ENCODE measurements around the gene C11orf54. TPM values are rescaled to one million over a fixed set of nuclear protein-coding genes. Genes with fewer than 3 reads are reported as not detected.

C11orf54 gene
- total RNA-seq, 4 donors from 2014 or later, result 27.7 to 46.7 (median 37.9) TPM

GRCh38 chr11:93732237-93732892 is 9.1 kb upstream of the C11orf54 start:
- intact Hi-C loops (cut with DNase I), result no loop called here
- H3K4me1 ChIP-seq, result peaks cover 1 to 24% (median 13%) of the 10 kb centered on the region in 4 donors
- no peak overlapping the region for H3K4me3 ChIP-seq
- peaks cover 72 to 100% (median 86%) of the 10 kb centered on the region in 4 donors for H3K36me3 ChIP-seq
- DNase-seq (ENCODE audit: extremely low spot score), result no peak
- no peaks in the 10 kb centered on the region for H3K9me3 ChIP-seq
- TF ChIP-seq CTCF (IDR thresholded peaks at IDR 0.05), result no peak
- no peak for TF ChIP-seq POLR2A (IDR thresholded peaks at IDR 0.05; ENCODE audit: low read depth)
- no peak for TF ChIP-seq EP300 (IDR thresholded peaks at IDR 0.05)
- no peak for TF ChIP-seq POLR2AphosphoS5 (IDR thresholded peaks at IDR 0.05)
- H3K27ac ChIP-seq (replicated peaks in 1 of 4), result no peak overlapping the region
- no peaks in the 10 kb centered on the region for H3K27me3 ChIP-seq
- WGBS, result 88% methylated on average over 4 of the region's 4 CpGs

GRCh38 chr11:93733474-93733873 is 8.0 kb upstream of the C11orf54 start:
- no peaks in the 10 kb centered on the region for H3K9me3 ChIP-seq

GRCh38 chr11:93734427-93735222 is 6.8 kb upstream of the C11orf54 start:
- intact Hi-C loops (cut with DNase I), result no loop called here
- WGBS, result 80% methylated on average over 1 of the region's 1 CpG
- H3K4me3 ChIP-seq, result no peak overlapping the region
- no peak for DNase-seq (ENCODE audit: extremely low spot score)
- TF ChIP-seq POLR2AphosphoS5 (IDR thresholded peaks at IDR 0.05), result no peak
- no peak for TF ChIP-seq POLR2A (IDR thresholded peaks at IDR 0.05; ENCODE audit: low read depth)
- TF ChIP-seq EP300 (IDR thresholded peaks at IDR 0.05), result no peak
- TF ChIP-seq CTCF (IDR thresholded peaks at IDR 0.05), result no peak
- peaks cover 24 to 47% (median 35%) of the 10 kb centered on the region in 4 donors for H3K4me1 ChIP-seq
- H3K27me3 ChIP-seq, result no peaks in the 10 kb centered on the region
- no peaks in the 10 kb centered on the region for H3K9me3 ChIP-seq
- no peak overlapping the region for H3K27ac ChIP-seq (replicated peaks in 1 of 4)
- peaks cover 59 to 95% (median 79%) of the 10 kb centered on the region in 4 donors for H3K36me3 ChIP-seq

More at GRCh38 chr11:93733474-93733873, 8.0 kb upstream of the C11orf54 start:
- Histone ChIP-seq H3K4me1 (peaks cover 12 to 35% (median 24%) of the 10 kb centered on the region in 4 donors), H3K36me3 (peaks cover 69 to 100% (median 87%) of the 10 kb centered on the region in 4 donors), H3K27ac (replicated peaks in 1 of 4) (no peak overlapping the region), H3K27me3 (no peaks in the 10 kb centered on the region), H3K4me3 (no peak overlapping the region)
- WGBS, result 71% methylated on average over 6 of the region's 6 CpGs
- TF ChIP-seq EP300 (IDR thresholded peaks at IDR 0.05) (no peak), POLR2AphosphoS5 (IDR thresholded peaks at IDR 0.05) (no peak), POLR2A (IDR thresholded peaks at IDR 0.05; ENCODE audit: low read depth) (no peak), CTCF (IDR thresholded peaks at IDR 0.05) (no peak)
- no peak for DNase-seq (ENCODE audit: extremely low spot score)
- intact Hi-C loops (cut with DNase I), result no loop called here

GRCh38 chr11:93735627-93736026 is 5.8 kb upstream of the C11orf54 start:
- Histone ChIP-seq H3K36me3 (peaks cover 49 to 85% (median 69%) of the 10 kb centered on the region in 4 donors), H3K9me3 (no peaks in the 10 kb centered on the region), H3K4me3 (no peak overlapping the region), H3K4me1 (peaks cover 31 to 57% (median 44%) of the 10 kb centered on the region in 4 donors), H3K27ac (replicated peaks in 1 of 4) (no peak overlapping the region), H3K27me3 (no peaks in the 10 kb centered on the region)
- intact Hi-C loops (cut with DNase I), result no loop called here
- 82% methylated on average over 1 of the region's 1 CpG for WGBS
- TF ChIP-seq POLR2A (IDR thresholded peaks at IDR 0.05; ENCODE audit: low read depth) (no peak), POLR2AphosphoS5 (IDR thresholded peaks at IDR 0.05) (no peak), EP300 (IDR thresholded peaks at IDR 0.05) (no peak), CTCF (IDR thresholded peaks at IDR 0.05) (no peak)
- DNase-seq (ENCODE audit: extremely low spot score), result no peak

Measured in esophagus muscularis mucosa (tissue), 4 donors.